HCT116 (cell line): Measurements from ENCODE around the gene CNN3. TPM values are rescaled to one million over a fixed set of nuclear protein-coding genes. Genes with fewer than 3 reads are reported as not detected.
A peak's percentile ranks its signal among the peaks of the same experiment; 100 is the strongest.

Experiments used
- ATAC-seq: fragments of 200-7000 bp; cut with Tn5 transposase; 2 replicates; pipeline ENCODE4 v1.9.1; 2020; ENCODE audit warnings: mild to moderate bottlenecking, moderate library complexity
- BruUV-seq: library from RNA; stranded (reverse); fragments of 400-500 nt; replicated peaks from 2 replicates; lab custom pipeline; 2021; lab: Mats Ljungman, UMichigan
- CTCF ChIA-PET: fragments of 300-600 bp; sonication (Branson Sonifier 250); formaldehyde crosslinking; loops from one replicate; lab custom pipeline; 2021; ENCODE audit warnings: antibody characterized with exemption; lab: Charles Lee
- POLR2A ChIA-PET: fragments of 300-600, 350-600 bp; sonication (Branson Sonifier 250); formaldehyde crosslinking; loops from one replicate; lab custom pipeline; 2021; ENCODE audit warnings: antibody characterized with exemption; lab: Charles Lee
- RAD21 ChIA-PET, 2 experiments: fragments of 300-600 bp; sonication (Branson Sonifier 250); formaldehyde crosslinking; loops; one replicate each; lab custom pipeline; 2023; ENCODE audit warnings: low total read pairs in 2 of 2; ENCODE audit not compliant: uncharacterized antibody in 2 of 2, unreplicated experiment in 2 of 2, low non-redundant PET in 1 of 2; lab: Charles Lee
- DNase-seq: peaks from one replicate; pipeline ENCODE4 v3.0.0-alpha.2; 2010; ENCODE audit warnings: low read depth, low spot score
- H2AFZ ChIP-seq: fragments of 200-600 bp; shearing (Covaris generic), sonication (generic); 2 replicates; pipeline ENCODE4 v1.6.1; 2017; ENCODE audit warnings: low read depth, mixed run types, mixed read lengths, antibody characterized with exemption, low read length; ENCODE audit not compliant: poor library complexity, severe bottlenecking
- H3K27ac ChIP-seq: 2 replicates; pipeline ENCODE4 v1.5.1; 2012; ENCODE audit warnings: low read depth, low read length
- H3K27me3 ChIP-seq: fragments of 200-600 bp; sonication (generic); 2 replicates; pipeline ENCODE4 v1.6.1; 2016; ENCODE audit warnings: mixed run types, low read length, mixed read lengths; ENCODE audit not compliant: insufficient read depth
- H3K36me3 ChIP-seq, 2 experiments: fragments of 200-500 bp in 1 of 2; fragments of 200-600 bp in 1 of 2; sonication (Bioruptor generic) in 1 of 2; sonication (generic) in 1 of 2; 2 replicates each; pipeline versions ENCODE4 v1.5.1 to v1.6.1; 2014 to 2016; ENCODE audit warnings: low read length in 2 of 2, inconsistent platforms in 1 of 2, mixed read lengths in 1 of 2, mixed run types in 1 of 2; ENCODE audit not compliant: insufficient read depth in 2 of 2, control insufficient read depth in 1 of 2
- H3K4me1 ChIP-seq, 2 experiments: fragments of 200-600 bp in 1 of 2; sonication (generic) in 1 of 2; 2 replicates each; pipeline versions ENCODE4 v1.5.1 to v1.6.1; 2012 to 2017; ENCODE audit warnings: low read length in 2 of 2, inconsistent platforms in 1 of 2, mild to moderate bottlenecking in 1 of 2, mixed read lengths in 1 of 2, mixed run types in 1 of 2, moderate library complexity in 1 of 2; ENCODE audit not compliant: insufficient read depth in 2 of 2, control insufficient read depth in 1 of 2
- H3K4me2 ChIP-seq: fragments of 200-600 bp; sonication (generic); 2 replicates; pipeline ENCODE4 v1.6.1; 2017; ENCODE audit warnings: mixed run types, low read length, mixed read lengths
- H3K4me3 ChIP-seq, 2 experiments: fragments of 200-600 bp in 1 of 2; sonication (generic) in 1 of 2; replicated peaks in 1 of 2; 2 replicates each; pipeline ENCODE4 v1.5.1; 2011 to 2016; ENCODE audit warnings: low read length in 2 of 2, control low read depth in 1 of 2, low read depth in 1 of 2, mild to moderate bottlenecking in 1 of 2, mixed read lengths in 1 of 2, mixed run types in 1 of 2
- H3K79me2 ChIP-seq: fragments of 200-600 bp; sonication (generic); 2 replicates; pipeline ENCODE4 v1.6.1; 2017; ENCODE audit warnings: mild to moderate bottlenecking, mixed run types, low read length, moderate library complexity, mixed read lengths; ENCODE audit not compliant: insufficient read depth
- H3K9ac ChIP-seq: fragments of 200-600 bp; sonication (generic); 2 replicates; pipeline ENCODE4 v1.6.1; 2016; ENCODE audit warnings: low read length, mixed read lengths
- H3K9me2 ChIP-seq: fragments of 200-600 bp; sonication (generic), shearing (Covaris generic); 2 replicates; pipeline ENCODE4 v1.6.1; 2017; ENCODE audit warnings: mixed run types, mild to moderate bottlenecking, moderate library complexity; ENCODE audit not compliant: insufficient read depth
- H3K9me3 ChIP-seq, 2 experiments: fragments of 200-500 bp in 1 of 2; fragments of 200-600 bp in 1 of 2; sonication (Bioruptor generic) in 1 of 2; sonication (generic) in 1 of 2; 2 replicates each; pipeline ENCODE4 v1.6.1; 2014 to 2017; ENCODE audit warnings: low read length in 2 of 2, mixed read lengths in 2 of 2, inconsistent platforms in 1 of 2, low read depth in 1 of 2, mild to moderate bottlenecking in 1 of 2, mixed run types in 1 of 2, moderate library complexity in 1 of 2; ENCODE audit not compliant: control insufficient read depth in 1 of 2, insufficient read depth in 1 of 2
- H4K20me1 ChIP-seq: fragments of 200-600 bp; sonication (generic), shearing (Covaris generic); 2 replicates; pipeline ENCODE4 v1.6.1; 2017; ENCODE audit warnings: mixed run types, mild to moderate bottlenecking, moderate library complexity; ENCODE audit not compliant: insufficient read depth
- CTCF ChIP-seq, 3 experiments: fragments of 200-600 bp in 1 of 3; sonication (generic) in 1 of 3; IDR thresholded peaks in 2 of 3; conservative IDR thresholded peaks in 1 of 3; 2 replicates each; pipeline ENCODE4 v1.5.1; 2012 to 2017; ENCODE audit warnings: low read depth in 2 of 3, low read length in 2 of 3, antibody characterized with exemption in 1 of 3, borderline replicate concordance in 1 of 3, control low read depth in 1 of 3, mild to moderate bottlenecking in 1 of 3, mixed read lengths in 1 of 3, mixed run types in 1 of 3, moderate library complexity in 1 of 3; ENCODE audit not compliant: insufficient read depth in 1 of 3
- EGR1 ChIP-seq: IDR thresholded peaks from 2 replicates; pipeline ENCODE4 v1.6.1; 2012; ENCODE audit warnings: low read depth
- FOSL1 ChIP-seq: IDR thresholded peaks from 2 replicates; pipeline ENCODE4 v1.6.1; 2012; ENCODE audit warnings: low read depth
- intact Hi-C: fragments of 100-400 bp; cut with micrococcal nuclease; formaldehyde crosslinking; loops from 2 replicates; pipeline ENCODE4 v1.10.0; 2022
- total RNA-seq: library from RNA; stranded (reverse); gene quantifications from one replicate; pipeline ENCODE4 v1.2.1, GENCODE V29; 2021; ENCODE audit not compliant: unreplicated experiment

CNN3 gene
- total RNA-seq, 1 experiment from 2014 or later, result 109 TPM

- no peak for TF ChIP-seq CTCF (IDR thresholded peaks at IDR 0.05 in 2 of 3, conservative IDR thresholded peaks at IDR 0.05 in 1 of 3; ENCODE audit: borderline replicate concordance in 1 of 3, insufficient read depth in 1 of 3, low read depth in 2 of 3, low read length in 2 of 3)
- TF ChIP-seq, all 23 proteins: peak for 4
Measured at GRCh38 chr1:94925561-94926125, 1.3 kb downstream of the CNN3 start (continued).

- TSS peak; percentile 44 for BruUV-seq
- H2AFZ ChIP-seq, result no peak overlapping the region
- ATAC-seq, result no peak
- DNase-seq, result no peak
- H4K20me1 ChIP-seq, result peaks cover 19% of the 10 kb centered on the region; the same call in 1 of the 2 replicates
- no peaks in the 10 kb centered on the region for H3K9me2 ChIP-seq
- H3K27me3 ChIP-seq, result no peaks in the 10 kb centered on the region
- H3K79me2 ChIP-seq, result peaks cover 67% of the 10 kb centered on the region
- ChIA-PET POLR2A (no interaction called here), RAD21 (no interaction called here), CTCF (no interaction called here)
- peak overlapping the region; percentile 95 for H3K4me2 ChIP-seq
- TF ChIP-seq FOSL1, result no peak
- TF ChIP-seq EGR1, result no peak
- H3K9ac ChIP-seq, result peak overlapping the region; percentile 85
- H3K9me3 ChIP-seq, result no peaks in the 10 kb centered on the region
- intact Hi-C loops, result no loop called here
- H3K4me3 ChIP-seq, result peak overlapping the region; percentile 69 to 86
- peak overlapping the region; percentile 89; the same call in 1 of the 2 replicates for H3K27ac ChIP-seq
- peaks cover 11 to 48% of the 10 kb centered on the region in 2 experiments; a peak in 3 of 4 replicates for H3K4me1 ChIP-seq
- H3K36me3 ChIP-seq, result 0 out of 4 replicates have a peak, but pooled peaks cover 0 to 6% of the 10 kb centered on the region in 2 experiments
Measured at GRCh38 chr1:94925004-94925403, 1.9 kb downstream of the CNN3 start.
